SK-N-SH (cell line): Measurements from ENCODE around the gene STAM2.

Experiments
- CHD2 ChIP-seq: fragments of 150-350 bp; IDR thresholded peaks from 2 replicates; pipeline ENCODE4 v1.6.1; 2018; ENCODE audit warnings: low read length; ENCODE audit not compliant: partially characterized antibody
- EZH2phosphoT487 ChIP-seq: fragments of 200-600 bp; sonication (generic); IDR thresholded peaks from 2 replicates; pipeline ENCODE4 v1.6.1; 2017; ENCODE audit warnings: low read depth, mixed run types, mild to moderate bottlenecking, antibody characterized with exemption, moderate library complexity, borderline replicate concordance
- RXRA ChIP-seq: IDR thresholded peaks from 2 replicates; pipeline ENCODE4 v1.4.0; 2012; ENCODE audit warnings: low read depth, mild to moderate bottlenecking, borderline replicate concordance
- TAF1 ChIP-seq: IDR thresholded peaks from 2 replicates; pipeline ENCODE4 v1.6.1; 2012; ENCODE audit warnings: low read depth, mild to moderate bottlenecking, low read length, moderate library complexity, borderline replicate concordance
- TF ChIP-seq, protein P1 (sequence below): fragments of 200-600 bp; sonication (generic); IDR thresholded peaks from 2 replicates; pipeline ENCODE4 v1.6.1; 2017; ENCODE audit warnings: antibody characterized with exemption, mild to moderate bottlenecking, moderate library complexity
- TF ChIP-seq, protein P2 (sequence below): IDR thresholded peaks from 2 replicates; pipeline ENCODE4 v1.6.1; 2012; ENCODE audit warnings: mild to moderate bottlenecking, low read depth, low read length, moderate library complexity
- TF ChIP-seq, protein P3 (sequence below): fragments of 150-350 bp; IDR thresholded peaks from 2 replicates; pipeline ENCODE4 v1.6.1; 2017; ENCODE audit warnings: antibody characterized with exemption, low read length, low read depth, borderline replicate concordance

DNA sequence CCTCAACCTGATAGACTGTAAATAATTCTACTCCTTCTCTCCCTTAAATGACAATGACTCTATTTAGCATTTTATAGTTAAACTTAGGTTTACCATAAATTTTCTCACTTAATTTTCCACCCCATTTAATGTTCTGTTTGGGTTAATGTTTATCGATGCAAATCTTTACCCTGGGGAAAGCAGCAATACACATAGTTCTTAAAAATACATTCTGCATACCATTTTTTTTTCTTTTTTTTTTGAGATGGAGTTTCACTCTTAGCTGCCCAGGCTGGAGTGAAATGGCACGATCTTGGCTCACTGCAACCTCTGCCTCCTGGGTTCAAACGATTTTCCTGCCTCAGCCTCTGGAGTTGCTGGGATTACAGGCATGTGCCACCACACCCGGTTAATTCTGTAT, 14.0 kb downstream of the STAM2 start:
- TF ChIP-seq, protein P1, sequence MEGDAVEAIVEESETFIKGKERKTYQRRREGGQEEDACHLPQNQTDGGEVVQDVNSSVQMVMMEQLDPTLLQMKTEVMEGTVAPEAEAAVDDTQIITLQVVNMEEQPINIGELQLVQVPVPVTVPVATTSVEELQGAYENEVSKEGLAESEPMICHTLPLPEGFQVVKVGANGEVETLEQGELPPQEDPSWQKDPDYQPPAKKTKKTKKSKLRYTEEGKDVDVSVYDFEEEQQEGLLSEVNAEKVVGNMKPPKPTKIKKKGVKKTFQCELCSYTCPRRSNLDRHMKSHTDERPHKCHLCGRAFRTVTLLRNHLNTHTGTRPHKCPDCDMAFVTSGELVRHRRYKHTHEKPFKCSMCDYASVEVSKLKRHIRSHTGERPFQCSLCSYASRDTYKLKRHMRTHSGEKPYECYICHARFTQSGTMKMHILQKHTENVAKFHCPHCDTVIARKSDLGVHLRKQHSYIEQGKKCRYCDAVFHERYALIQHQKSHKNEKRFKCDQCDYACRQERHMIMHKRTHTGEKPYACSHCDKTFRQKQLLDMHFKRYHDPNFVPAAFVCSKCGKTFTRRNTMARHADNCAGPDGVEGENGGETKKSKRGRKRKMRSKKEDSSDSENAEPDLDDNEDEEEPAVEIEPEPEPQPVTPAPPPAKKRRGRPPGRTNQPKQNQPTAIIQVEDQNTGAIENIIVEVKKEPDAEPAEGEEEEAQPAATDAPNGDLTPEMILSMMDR = no peak
- TF ChIP-seq, protein P2, sequence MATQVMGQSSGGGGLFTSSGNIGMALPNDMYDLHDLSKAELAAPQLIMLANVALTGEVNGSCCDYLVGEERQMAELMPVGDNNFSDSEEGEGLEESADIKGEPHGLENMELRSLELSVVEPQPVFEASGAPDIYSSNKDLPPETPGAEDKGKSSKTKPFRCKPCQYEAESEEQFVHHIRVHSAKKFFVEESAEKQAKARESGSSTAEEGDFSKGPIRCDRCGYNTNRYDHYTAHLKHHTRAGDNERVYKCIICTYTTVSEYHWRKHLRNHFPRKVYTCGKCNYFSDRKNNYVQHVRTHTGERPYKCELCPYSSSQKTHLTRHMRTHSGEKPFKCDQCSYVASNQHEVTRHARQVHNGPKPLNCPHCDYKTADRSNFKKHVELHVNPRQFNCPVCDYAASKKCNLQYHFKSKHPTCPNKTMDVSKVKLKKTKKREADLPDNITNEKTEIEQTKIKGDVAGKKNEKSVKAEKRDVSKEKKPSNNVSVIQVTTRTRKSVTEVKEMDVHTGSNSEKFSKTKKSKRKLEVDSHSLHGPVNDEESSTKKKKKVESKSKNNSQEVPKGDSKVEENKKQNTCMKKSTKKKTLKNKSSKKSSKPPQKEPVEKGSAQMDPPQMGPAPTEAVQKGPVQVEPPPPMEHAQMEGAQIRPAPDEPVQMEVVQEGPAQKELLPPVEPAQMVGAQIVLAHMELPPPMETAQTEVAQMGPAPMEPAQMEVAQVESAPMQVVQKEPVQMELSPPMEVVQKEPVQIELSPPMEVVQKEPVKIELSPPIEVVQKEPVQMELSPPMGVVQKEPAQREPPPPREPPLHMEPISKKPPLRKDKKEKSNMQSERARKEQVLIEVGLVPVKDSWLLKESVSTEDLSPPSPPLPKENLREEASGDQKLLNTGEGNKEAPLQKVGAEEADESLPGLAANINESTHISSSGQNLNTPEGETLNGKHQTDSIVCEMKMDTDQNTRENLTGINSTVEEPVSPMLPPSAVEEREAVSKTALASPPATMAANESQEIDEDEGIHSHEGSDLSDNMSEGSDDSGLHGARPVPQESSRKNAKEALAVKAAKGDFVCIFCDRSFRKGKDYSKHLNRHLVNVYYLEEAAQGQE = no peak
- no peak for TF ChIP-seq TAF1
- TF ChIP-seq, protein P3, sequence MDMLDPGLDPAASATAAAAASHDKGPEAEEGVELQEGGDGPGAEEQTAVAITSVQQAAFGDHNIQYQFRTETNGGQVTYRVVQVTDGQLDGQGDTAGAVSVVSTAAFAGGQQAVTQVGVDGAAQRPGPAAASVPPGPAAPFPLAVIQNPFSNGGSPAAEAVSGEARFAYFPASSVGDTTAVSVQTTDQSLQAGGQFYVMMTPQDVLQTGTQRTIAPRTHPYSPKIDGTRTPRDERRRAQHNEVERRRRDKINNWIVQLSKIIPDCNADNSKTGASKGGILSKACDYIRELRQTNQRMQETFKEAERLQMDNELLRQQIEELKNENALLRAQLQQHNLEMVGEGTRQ = no peak
- no peak for TF ChIP-seq RXRA
- TF ChIP-seq CHD2 = no peak
- no peak for TF ChIP-seq EZH2phosphoT487
